Measurements from ENCODE around the gene GPATCH2.
"Not testable (repeated sequence)": the region's sequence is repeated elsewhere in the genome, so short reads cannot be mapped to it uniquely, and the experiment has no call there.

GPATCH2 gene

GRCh38 chr1:217524787-217525520 lies 105.9 kb downstream of the GPATCH2 start:
- DNase-seq, result no peak

GRCh38 chr1:217523921-217524320 lies 107.0 kb downstream of the GPATCH2 start:
- not testable (repeated sequence) for DNase-seq

GRCh38 chr1:217522277-217522676 lies 108.6 kb downstream of the GPATCH2 start:
- no peak for DNase-seq

DNA sequence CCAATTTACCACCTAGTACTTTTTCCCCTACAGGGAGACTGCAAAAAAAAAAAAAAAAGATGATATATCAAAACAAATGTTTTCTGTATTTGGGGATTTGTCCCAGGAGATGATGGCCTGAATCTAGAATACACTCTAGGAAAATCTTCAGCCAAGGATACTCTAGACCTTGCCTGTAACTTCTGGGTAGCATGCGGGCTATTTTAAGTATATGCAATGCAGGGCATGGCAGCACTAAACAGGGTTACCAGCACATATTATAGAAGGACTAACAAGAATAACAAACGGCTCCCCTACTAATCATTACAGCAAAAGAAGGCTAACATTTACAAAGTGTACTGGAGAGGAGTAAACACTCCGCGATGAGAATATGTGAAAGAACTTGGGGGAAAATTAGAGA lies 109.6 kb downstream of the GPATCH2 start:
- DNase-seq, result no peak

- DNase-seq, result no peak
Observed at GRCh38 chr1:217506878-217507277, 124.0 kb downstream of the GPATCH2 start.

DNA sequence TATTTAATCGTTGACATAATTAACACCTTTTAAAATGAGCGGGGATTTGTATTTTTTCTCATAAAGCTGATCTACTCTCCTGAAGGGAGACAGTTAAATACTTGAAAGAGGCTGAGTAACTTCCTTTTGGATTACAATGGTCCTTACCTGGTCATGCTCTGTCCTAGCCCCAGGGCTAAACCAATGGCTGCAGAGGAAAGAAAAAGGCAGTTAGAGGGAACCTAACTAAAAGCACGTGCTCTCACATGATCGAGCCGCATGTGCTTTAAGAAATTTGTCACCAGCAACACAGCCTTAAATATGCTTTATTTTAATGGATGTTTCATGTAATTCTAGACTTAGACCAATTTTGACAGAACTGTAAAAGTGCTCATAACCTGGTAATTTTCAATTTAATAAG lies 132.7 kb downstream of the GPATCH2 start:
- DNase-seq, result no peak

GRCh38 chr1:217495249-217495648 lies 135.6 kb downstream of the GPATCH2 start:
- no peak for DNase-seq

GRCh38 chr1:217494767-217495166 lies 136.1 kb downstream of the GPATCH2 start:
- DNase-seq, result no peak

- DNase-seq, result no peak
Observed at GRCh38 chr1:217493290-217493689, 137.6 kb downstream of the GPATCH2 start.

GRCh38 chr1:217484871-217485270 lies 146.0 kb downstream of the GPATCH2 start:
- DNase-seq, result no peak

DNA sequence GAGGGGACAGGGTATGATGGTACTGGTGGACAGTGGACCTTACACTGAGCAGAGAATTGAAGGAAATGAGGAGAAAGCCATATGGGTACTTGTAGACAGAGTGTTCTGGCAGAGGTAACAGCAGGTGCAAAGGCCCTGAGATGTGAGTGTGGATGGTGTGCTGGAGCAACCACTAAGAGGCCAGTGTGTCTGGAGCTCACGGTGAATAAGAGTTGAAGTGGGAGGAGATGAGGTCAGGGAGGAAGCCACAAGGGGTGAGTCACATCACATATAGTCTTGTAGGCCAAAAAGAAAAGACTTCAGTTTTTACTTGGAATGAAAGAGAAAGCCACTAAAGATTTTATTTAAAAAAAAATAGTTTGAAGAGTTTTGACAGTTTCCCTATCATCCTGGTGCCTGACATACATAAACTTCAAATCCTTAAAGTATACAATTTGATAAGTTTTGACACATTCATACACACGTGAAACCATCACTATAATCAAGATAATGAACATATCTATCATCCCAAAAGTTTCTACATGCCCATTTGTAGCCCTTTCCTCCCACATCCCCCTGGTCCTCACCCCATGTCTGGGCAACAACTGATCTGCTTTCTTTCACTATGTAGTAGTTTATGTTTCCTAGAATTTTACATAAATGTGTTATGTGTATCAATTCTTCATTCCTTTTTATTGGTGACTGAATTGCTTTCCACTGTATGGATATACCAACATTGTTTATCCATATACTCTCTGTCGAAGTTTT lies 148.4 kb downstream of the GPATCH2 start:
- DNase-seq, result no peak

GRCh38 chr1:217478450-217478849 lies 152.4 kb downstream of the GPATCH2 start:
- no peak for DNase-seq

GRCh38 chr1:217472915-217473314 lies 158.0 kb downstream of the GPATCH2 start:
- DNase-seq, result no peak

DNA sequence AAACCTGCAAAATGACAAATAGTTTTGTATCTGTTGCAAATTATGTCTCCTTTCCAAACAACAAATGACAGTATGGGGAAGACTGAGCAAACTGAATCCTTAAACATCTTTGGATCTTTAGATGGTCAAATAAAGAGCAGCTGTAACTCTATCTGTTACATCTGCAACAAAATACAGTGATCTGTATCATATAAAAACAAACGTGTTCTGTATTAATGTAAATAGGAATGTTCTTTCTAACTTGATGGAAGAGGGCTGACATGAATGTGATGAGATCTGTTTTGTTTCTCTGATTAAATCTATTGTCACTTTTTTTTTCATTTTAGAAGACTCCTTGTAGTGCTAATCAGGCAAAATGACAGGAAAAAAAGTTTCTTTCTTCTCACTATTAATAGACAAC lies 159.5 kb downstream of the GPATCH2 start:
- DNase-seq, result no peak

GRCh38 chr1:217469983-217470382 lies 160.9 kb downstream of the GPATCH2 start:
- DNase-seq, result no peak

- DNase-seq, result no peak
Observed at GRCh38 chr1:217465102-217465501, 165.8 kb downstream of the GPATCH2 start.

DNA sequence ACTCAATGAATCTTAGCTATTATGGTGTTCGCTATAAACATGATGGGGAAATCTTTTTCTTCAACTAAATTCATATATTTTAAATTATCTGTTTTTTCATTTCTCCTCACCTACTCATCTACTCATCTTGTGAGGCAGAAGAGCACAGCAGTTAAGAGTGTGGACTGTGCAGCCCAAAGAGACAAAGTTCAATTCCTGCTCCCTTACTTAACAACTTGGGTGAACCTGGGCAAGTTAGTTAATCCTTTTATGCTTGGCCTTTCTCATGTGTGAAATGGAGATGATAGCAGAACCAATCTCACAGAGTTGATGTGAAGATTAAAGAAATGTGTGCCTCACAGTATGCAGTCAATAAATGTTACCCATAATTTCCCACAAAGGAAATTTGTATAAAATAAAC lies 168.2 kb downstream of the GPATCH2 start:
- no peak for DNase-seq

GRCh38 chr1:217462159-217462558 lies 168.7 kb downstream of the GPATCH2 start:
- DNase-seq, result no peak

- no peak for DNase-seq
Observed at GRCh38 chr1:217457016-217457415, 173.9 kb downstream of the GPATCH2 start.

DNA sequence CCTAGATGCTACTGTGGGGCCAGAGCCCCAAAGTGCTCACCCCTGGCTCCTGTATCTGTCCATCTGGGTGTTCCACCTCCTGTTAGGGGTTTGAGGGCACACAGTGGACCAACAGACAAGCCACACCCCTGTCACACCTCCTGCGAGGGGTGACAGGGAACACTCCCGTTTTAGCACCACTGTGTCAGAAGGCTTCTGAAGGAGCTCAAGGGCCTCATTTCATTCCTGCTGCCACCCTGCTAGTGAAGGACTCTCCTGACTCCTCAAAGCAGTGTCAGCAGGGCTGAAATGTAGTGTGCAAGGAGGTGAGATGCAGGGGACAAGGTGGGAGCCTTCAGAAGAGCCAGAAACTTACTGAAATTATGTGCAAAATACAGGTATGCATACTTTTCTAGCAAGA lies 174.6 kb downstream of the GPATCH2 start:
- DNase-seq, result no peak

DNA sequence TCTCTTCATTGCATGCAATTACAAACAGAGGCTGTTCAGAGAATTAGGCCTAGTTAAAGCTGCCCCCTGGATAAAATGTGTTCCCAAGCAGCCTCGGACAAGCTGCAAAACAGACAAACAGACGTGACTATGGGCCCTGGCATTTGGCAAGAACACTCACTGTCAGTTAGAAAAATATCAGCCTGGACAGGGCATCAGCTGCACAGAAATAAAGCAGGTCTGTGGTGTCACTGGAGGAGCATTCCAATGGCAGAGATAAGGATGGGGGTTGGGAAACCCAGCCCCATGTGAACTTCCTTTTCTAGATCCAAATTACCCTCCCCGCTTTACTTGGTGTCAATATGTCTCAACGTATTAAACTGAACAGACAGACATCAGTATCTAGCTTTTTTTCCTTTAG lies 177.1 kb downstream of the GPATCH2 start:
- no peak for DNase-seq

GRCh38 chr1:217449370-217449769 lies 181.5 kb downstream of the GPATCH2 start:
- DNase-seq, result no peak

DNA sequence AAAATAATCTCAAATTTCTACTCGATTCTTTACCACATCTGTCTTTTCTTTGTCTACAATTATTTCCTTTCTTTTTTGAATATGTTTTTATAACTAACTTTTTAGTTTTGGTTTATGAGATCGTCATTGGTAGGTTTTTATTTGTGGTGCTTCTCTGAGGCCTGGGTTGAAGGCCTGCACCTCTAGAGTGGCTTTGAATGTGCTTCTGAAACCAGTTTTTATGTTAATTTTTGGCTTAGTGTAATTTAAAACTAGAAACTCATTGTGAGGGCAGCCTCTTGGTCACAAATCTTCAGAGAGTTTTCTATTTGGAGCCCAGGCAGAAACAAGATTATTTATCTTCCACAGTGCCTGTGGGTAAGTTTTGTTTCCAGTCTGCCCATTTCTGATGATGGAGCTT lies 187.0 kb downstream of the GPATCH2 start:
- no peak for DNase-seq

GRCh38 chr1:217437376-217437775 lies 193.5 kb downstream of the GPATCH2 start:
- DNase-seq, result no peak

GRCh38 chr1:217435204-217435603 lies 195.7 kb downstream of the GPATCH2 start:
- no peak for DNase-seq

Data from activated gamma-delta T cell (primary cell).